22Rv1 (cell line): ENCODE measurements around the gene TSBP1.

Experiments
- CTCF ChIP-seq: fragments of 450-650 bp; IDR thresholded peaks from 2 replicates; pipeline ENCODE4 v1.5.1; 2017; ENCODE audit warnings: mild to moderate bottlenecking
- ZFX ChIP-seq: fragments of 450-650 bp; IDR thresholded peaks from 2 replicates; pipeline ENCODE4 v1.6.1; 2017; ENCODE audit warnings: antibody characterized with exemption, borderline replicate concordance

GRCh38 chr6:32271429-32271828 lies 100.3 kb downstream of the TSBP1 start:
- TF ChIP-seq CTCF (no peak), ZFX (no peak)
